WTC11 (cell line): ENCODE measurements around the gene SLC48A1. TPM values are rescaled to one million over a fixed set of nuclear protein-coding genes. Genes with fewer than 3 reads are reported as not detected.

Source experiments
- ATAC-seq: fragments of 200-7000 bp; cut with Tn5 transposase; 2 replicates; pipeline ENCODE4 v1.10.0; 2021; ENCODE audit warnings: mild to moderate bottlenecking, moderate library complexity
- CTCF ChIA-PET: fragments of 300-600 bp; sonication (Branson Sonifier 250); formaldehyde crosslinking; loops from one replicate; lab custom pipeline; 2021; ENCODE audit warnings: antibody characterized with exemption; lab: Charles Lee
- POLR2A ChIA-PET: fragments of 350-600 bp; sonication (Branson Sonifier 250); formaldehyde crosslinking; loops from one replicate; lab custom pipeline; 2021; ENCODE audit warnings: antibody characterized with exemption; lab: Charles Lee
- DNase-seq: peaks from one replicate; pipeline ENCODE4 v3.0.0; 2021; ENCODE audit warnings: low spot score
- H3K27ac Mint-ChIP-seq: 2 replicates; pipeline ENCODE4 v1.8.0; 2021; ENCODE audit warnings: mixed read lengths
- H3K27me3 Mint-ChIP-seq: 2 replicates; pipeline ENCODE4 v1.8.0; 2021; ENCODE audit warnings: low read depth, mild to moderate bottlenecking, moderate library complexity, mixed read lengths
- H3K36me3 Mint-ChIP-seq: 2 replicates; pipeline ENCODE4 v1.8.0; 2021; ENCODE audit warnings: mixed read lengths
- H3K4me1 Mint-ChIP-seq: 2 replicates; pipeline ENCODE4 v1.8.0; 2022; ENCODE audit warnings: mixed read lengths
- H3K4me3 Mint-ChIP-seq: 2 replicates; pipeline ENCODE4 v1.8.0; 2021; ENCODE audit warnings: mild to moderate bottlenecking, moderate library complexity, mixed read lengths
- H3K9me3 Mint-ChIP-seq: 2 replicates; pipeline ENCODE4 v1.8.0; 2021; ENCODE audit warnings: mixed read lengths
- CBFB ChIP-seq: sonication (generic); formaldehyde crosslinking; IDR thresholded peaks from 2 replicates; pipeline ENCODE4 v1.8.1; 2022; ENCODE audit warnings: mild to moderate bottlenecking, low read depth, missing genetic modification reagents
- ERG ChIP-seq: fragments of 250-450 bp; sonication (Bioruptor Pico); IDR thresholded peaks from 2 replicates; pipeline ENCODE4 v1.8.0; 2021; ENCODE audit warnings: mild to moderate bottlenecking
- FOXJ3 ChIP-seq: sonication (generic); formaldehyde crosslinking; IDR thresholded peaks from 2 replicates; pipeline ENCODE4 v1.9.0; 2021; ENCODE audit warnings: missing genetic modification reagents, mild to moderate bottlenecking, borderline replicate concordance
- FOXP1 ChIP-seq: sonication (generic); formaldehyde crosslinking; IDR thresholded peaks from 2 replicates; pipeline ENCODE4 v1.8.0; 2022; ENCODE audit warnings: missing genetic modification reagents, mild to moderate bottlenecking, moderate library complexity, borderline replicate concordance
- GRHL2 ChIP-seq: fragments of 250-450 bp; sonication (Bioruptor Pico); IDR thresholded peaks from 2 replicates; pipeline ENCODE4 v1.8.0; 2022; ENCODE audit warnings: mild to moderate bottlenecking, moderate library complexity; ENCODE audit not compliant: insufficient replicate concordance, severe bottlenecking
- HMGXB4 ChIP-seq: sonication (generic); formaldehyde crosslinking; IDR thresholded peaks from 2 replicates; pipeline ENCODE4 v1.8.1; 2023; ENCODE audit warnings: mild to moderate bottlenecking, moderate library complexity, missing genetic modification reagents
- JAZF1 ChIP-seq: fragments of 250-450 bp; sonication (Bioruptor Pico); IDR thresholded peaks from 2 replicates; pipeline ENCODE4 v1.9.0; 2021; ENCODE audit warnings: moderate library complexity, mild to moderate bottlenecking, inconsistent platforms
- MXD4 ChIP-seq: fragments of 250-450 bp; sonication (Bioruptor Pico); IDR thresholded peaks from 2 replicates; pipeline ENCODE4 v1.8.0; 2021; ENCODE audit warnings: mild to moderate bottlenecking, moderate library complexity, borderline replicate concordance
- NR2C2 ChIP-seq: sonication (generic); formaldehyde crosslinking; IDR thresholded peaks from 2 replicates; pipeline ENCODE4 v1.8.0; 2022; ENCODE audit warnings: mild to moderate bottlenecking, missing genetic modification reagents
- RELA ChIP-seq: sonication (generic); formaldehyde crosslinking; IDR thresholded peaks from 2 replicates; pipeline ENCODE4 v1.8.1; 2022; ENCODE audit warnings: missing genetic modification reagents, mild to moderate bottlenecking, borderline replicate concordance
- SOX15 ChIP-seq: fragments of 250-450 bp; sonication (Bioruptor Pico); IDR thresholded peaks from 2 replicates; pipeline ENCODE4 v1.9.0; 2021; ENCODE audit warnings: mild to moderate bottlenecking
- SP1 ChIP-seq: sonication (generic); formaldehyde crosslinking; conservative IDR thresholded peaks from 2 replicates; pipeline ENCODE4 v1.8.1; 2022; ENCODE audit warnings: missing genetic modification reagents
- TEAD4 ChIP-seq: sonication (generic); formaldehyde crosslinking; IDR thresholded peaks from 2 replicates; pipeline ENCODE4 v1.8.0; 2022; ENCODE audit warnings: mild to moderate bottlenecking, missing genetic modification reagents
- ZNF138 ChIP-seq: sonication (generic); formaldehyde crosslinking; conservative IDR thresholded peaks from 2 replicates; pipeline ENCODE4 v1.8.1; 2022; ENCODE audit warnings: mild to moderate bottlenecking, moderate library complexity, missing genetic modification reagents
- ZNF219 ChIP-seq: sonication (generic); formaldehyde crosslinking; IDR thresholded peaks from 2 replicates; pipeline ENCODE4 v1.8.0; 2023; ENCODE audit warnings: missing genetic modification reagents, mild to moderate bottlenecking, borderline replicate concordance
- ZNF416 ChIP-seq: fragments of 250-450 bp; sonication (Bioruptor Pico); IDR thresholded peaks from 2 replicates; pipeline ENCODE4 v1.9.0; 2021; ENCODE audit warnings: mild to moderate bottlenecking, inconsistent platforms
- ZNF671 ChIP-seq: fragments of 250-450 bp; sonication (Bioruptor Pico); IDR thresholded peaks from 2 replicates; pipeline ENCODE4 v1.8.0; 2021; ENCODE audit warnings: mild to moderate bottlenecking
- total RNA-seq: library from RNA; stranded (reverse); gene quantifications from 3 replicates; pipeline ENCODE4 v1.2.3, GENCODE V29; 2021
- TF ChIP-seq, protein P1 (sequence below): fragments of 250-450 bp; sonication (Bioruptor Pico); IDR thresholded peaks from 2 replicates; pipeline ENCODE4 v1.9.0; 2021; ENCODE audit warnings: mild to moderate bottlenecking
- TF ChIP-seq, protein P2 (sequence below): sonication (generic); formaldehyde crosslinking; IDR thresholded peaks from 2 replicates; pipeline ENCODE4 v1.8.0; 2023; ENCODE audit warnings: mild to moderate bottlenecking, missing genetic modification reagents
- TF ChIP-seq, protein P3 (sequence below): sonication (generic); formaldehyde crosslinking; IDR thresholded peaks from 2 replicates; pipeline ENCODE4 v1.8.0; 2023; ENCODE audit warnings: missing genetic modification reagents
- TF ChIP-seq, protein P4 (sequence below): sonication (generic); formaldehyde crosslinking; IDR thresholded peaks from 2 replicates; pipeline ENCODE4 v1.8.0; 2022; ENCODE audit warnings: mild to moderate bottlenecking, missing genetic modification reagents
- TF ChIP-seq, protein P5 (sequence below): fragments of 200-600 bp; IDR thresholded peaks from 2 replicates; pipeline ENCODE4 v1.8.0; 2022; ENCODE audit warnings: antibody characterized with exemption
- TF ChIP-seq, protein P6 (sequence below): sonication (generic); formaldehyde crosslinking; IDR thresholded peaks from 2 replicates; pipeline ENCODE4 v1.8.1; 2023; ENCODE audit warnings: mild to moderate bottlenecking, missing genetic modification reagents

SLC48A1 gene
- total RNA-seq, 1 experiment from 2014 or later = 13.8 TPM

DNA sequence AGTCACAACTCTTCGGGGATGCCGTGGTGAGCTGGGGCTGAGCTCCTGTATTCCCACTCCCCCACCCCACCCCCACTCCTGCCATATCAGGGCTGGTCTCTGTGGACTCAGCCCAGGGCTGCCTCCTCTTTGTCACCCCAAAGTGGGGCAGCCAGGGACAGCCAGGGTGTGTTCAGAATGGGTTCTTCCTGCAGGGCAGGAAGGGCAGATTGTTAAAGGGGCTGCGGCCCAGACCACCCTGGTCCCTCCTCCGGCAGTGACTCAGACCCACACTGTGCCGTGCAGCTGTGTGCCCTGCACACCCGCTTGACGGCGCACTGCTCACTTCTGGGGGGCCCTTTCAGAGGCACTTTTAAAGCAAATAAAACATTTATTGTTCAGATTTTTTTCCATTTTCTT lies 9.3 kb downstream of the SLC48A1 start (continued):
- TF ChIP-seq FOXJ3 (no peak), HMGXB4 (CRISPR knock-in tag) (no peak), JAZF1 (CRISPR knock-in tag) (no peak), NR2C2 (CRISPR knock-in tag) (no peak), FOXP1 (CRISPR knock-in tag) (no peak), ZNF416 (CRISPR knock-in tag) (no peak), SP1 (no peak)
- TF ChIP-seq, protein P1, sequence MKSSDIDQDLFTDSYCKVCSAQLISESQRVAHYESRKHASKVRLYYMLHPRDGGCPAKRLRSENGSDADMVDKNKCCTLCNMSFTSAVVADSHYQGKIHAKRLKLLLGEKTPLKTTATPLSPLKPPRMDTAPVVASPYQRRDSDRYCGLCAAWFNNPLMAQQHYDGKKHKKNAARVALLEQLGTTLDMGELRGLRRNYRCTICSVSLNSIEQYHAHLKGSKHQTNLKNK (CRISPR knock-in tag) = no peak
- TF ChIP-seq, protein P2, sequence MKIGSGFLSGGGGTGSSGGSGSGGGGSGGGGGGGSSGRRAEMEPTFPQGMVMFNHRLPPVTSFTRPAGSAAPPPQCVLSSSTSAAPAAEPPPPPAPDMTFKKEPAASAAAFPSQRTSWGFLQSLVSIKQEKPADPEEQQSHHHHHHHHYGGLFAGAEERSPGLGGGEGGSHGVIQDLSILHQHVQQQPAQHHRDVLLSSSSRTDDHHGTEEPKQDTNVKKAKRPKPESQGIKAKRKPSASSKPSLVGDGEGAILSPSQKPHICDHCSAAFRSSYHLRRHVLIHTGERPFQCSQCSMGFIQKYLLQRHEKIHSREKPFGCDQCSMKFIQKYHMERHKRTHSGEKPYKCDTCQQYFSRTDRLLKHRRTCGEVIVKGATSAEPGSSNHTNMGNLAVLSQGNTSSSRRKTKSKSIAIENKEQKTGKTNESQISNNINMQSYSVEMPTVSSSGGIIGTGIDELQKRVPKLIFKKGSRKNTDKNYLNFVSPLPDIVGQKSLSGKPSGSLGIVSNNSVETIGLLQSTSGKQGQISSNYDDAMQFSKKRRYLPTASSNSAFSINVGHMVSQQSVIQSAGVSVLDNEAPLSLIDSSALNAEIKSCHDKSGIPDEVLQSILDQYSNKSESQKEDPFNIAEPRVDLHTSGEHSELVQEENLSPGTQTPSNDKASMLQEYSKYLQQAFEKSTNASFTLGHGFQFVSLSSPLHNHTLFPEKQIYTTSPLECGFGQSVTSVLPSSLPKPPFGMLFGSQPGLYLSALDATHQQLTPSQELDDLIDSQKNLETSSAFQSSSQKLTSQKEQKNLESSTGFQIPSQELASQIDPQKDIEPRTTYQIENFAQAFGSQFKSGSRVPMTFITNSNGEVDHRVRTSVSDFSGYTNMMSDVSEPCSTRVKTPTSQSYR (CRISPR knock-in tag) = no peak

- no peak for TF ChIP-seq GRHL2 (CRISPR knock-in tag)
- no peak for TF ChIP-seq FOXP1 (CRISPR knock-in tag)
- TF ChIP-seq, protein P3, sequence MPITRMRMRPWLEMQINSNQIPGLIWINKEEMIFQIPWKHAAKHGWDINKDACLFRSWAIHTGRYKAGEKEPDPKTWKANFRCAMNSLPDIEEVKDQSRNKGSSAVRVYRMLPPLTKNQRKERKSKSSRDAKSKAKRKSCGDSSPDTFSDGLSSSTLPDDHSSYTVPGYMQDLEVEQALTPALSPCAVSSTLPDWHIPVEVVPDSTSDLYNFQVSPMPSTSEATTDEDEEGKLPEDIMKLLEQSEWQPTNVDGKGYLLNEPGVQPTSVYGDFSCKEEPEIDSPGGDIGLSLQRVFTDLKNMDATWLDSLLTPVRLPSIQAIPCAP (CRISPR knock-in tag) = no peak
- no peak for TF ChIP-seq RELA
- TF ChIP-seq, protein P4, sequence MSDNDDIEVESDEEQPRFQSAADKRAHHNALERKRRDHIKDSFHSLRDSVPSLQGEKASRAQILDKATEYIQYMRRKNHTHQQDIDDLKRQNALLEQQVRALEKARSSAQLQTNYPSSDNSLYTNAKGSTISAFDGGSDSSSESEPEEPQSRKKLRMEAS (CRISPR knock-in tag) = no peak
- TF ChIP-seq TEAD4 (CRISPR knock-in tag) = no peak
- TF ChIP-seq ZNF219 (CRISPR knock-in tag) = no peak
- no peak for TF ChIP-seq ZNF671 (CRISPR knock-in tag)
- TF ChIP-seq ERG (CRISPR knock-in tag) = no peak
- TF ChIP-seq, protein P5, sequence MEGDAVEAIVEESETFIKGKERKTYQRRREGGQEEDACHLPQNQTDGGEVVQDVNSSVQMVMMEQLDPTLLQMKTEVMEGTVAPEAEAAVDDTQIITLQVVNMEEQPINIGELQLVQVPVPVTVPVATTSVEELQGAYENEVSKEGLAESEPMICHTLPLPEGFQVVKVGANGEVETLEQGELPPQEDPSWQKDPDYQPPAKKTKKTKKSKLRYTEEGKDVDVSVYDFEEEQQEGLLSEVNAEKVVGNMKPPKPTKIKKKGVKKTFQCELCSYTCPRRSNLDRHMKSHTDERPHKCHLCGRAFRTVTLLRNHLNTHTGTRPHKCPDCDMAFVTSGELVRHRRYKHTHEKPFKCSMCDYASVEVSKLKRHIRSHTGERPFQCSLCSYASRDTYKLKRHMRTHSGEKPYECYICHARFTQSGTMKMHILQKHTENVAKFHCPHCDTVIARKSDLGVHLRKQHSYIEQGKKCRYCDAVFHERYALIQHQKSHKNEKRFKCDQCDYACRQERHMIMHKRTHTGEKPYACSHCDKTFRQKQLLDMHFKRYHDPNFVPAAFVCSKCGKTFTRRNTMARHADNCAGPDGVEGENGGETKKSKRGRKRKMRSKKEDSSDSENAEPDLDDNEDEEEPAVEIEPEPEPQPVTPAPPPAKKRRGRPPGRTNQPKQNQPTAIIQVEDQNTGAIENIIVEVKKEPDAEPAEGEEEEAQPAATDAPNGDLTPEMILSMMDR = no peak
- TF ChIP-seq, protein P6, sequence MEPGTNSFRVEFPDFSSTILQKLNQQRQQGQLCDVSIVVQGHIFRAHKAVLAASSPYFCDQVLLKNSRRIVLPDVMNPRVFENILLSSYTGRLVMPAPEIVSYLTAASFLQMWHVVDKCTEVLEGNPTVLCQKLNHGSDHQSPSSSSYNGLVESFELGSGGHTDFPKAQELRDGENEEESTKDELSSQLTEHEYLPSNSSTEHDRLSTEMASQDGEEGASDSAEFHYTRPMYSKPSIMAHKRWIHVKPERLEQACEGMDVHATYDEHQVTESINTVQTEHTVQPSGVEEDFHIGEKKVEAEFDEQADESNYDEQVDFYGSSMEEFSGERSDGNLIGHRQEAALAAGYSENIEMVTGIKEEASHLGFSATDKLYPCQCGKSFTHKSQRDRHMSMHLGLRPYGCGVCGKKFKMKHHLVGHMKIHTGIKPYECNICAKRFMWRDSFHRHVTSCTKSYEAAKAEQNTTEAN (CRISPR knock-in tag) = no peak
- no peak for TF ChIP-seq SOX15 (CRISPR knock-in tag)
- no peak for TF ChIP-seq MXD4 (CRISPR knock-in tag)
- no peak for TF ChIP-seq CBFB (CRISPR knock-in tag)
- TF ChIP-seq ZNF138 (CRISPR knock-in tag) = no peak
- CTCF ChIA-PET = interaction anchor here (6.1 to 19.3 kb wide), 3 partner anchors 45 to 66 kb away, joined by 58 to 735 read pairs (median 110); no protein-coding TSS in a partner anchor
- H3K27me3 Mint-ChIP-seq = no peaks in the 10 kb centered on the region; the same call in none of the 2 replicates
- H3K4me1 Mint-ChIP-seq = peaks cover 16% of the 10 kb centered on the region
- H3K9me3 Mint-ChIP-seq = no peaks in the 10 kb centered on the region
- ATAC-seq (no peak), DNase-seq (no peak)
- H3K4me3 Mint-ChIP-seq = no peak overlapping the region
- peaks cover 34% of the 10 kb centered on the region for H3K36me3 Mint-ChIP-seq
- H3K27ac Mint-ChIP-seq = 0 out of 2 replicates have a peak overlapping the region, but pooled peaks have one; percentile 33
- POLR2A ChIA-PET = no interaction called here
These were observed 10.2 kb downstream of the SLC48A1 start for GRCh38 chr12:47783024-47783755.
